ENCODE data around the gene NRIP3. TPM values are rescaled to one million over a fixed set of nuclear protein-coding genes. Genes with fewer than 3 reads are reported as not detected.

NRIP3 gene
- total RNA-seq, result 10 to 100 TPM; 29.4 to 55.1 TPM
- 108 TPM for polyA plus RNA-seq (ENCODE audit: insufficient read depth, low read depth, low replicate concordance)
- long read RNA-seq, donor 1, partial matches to known transcripts, result 7 of 10 reads
- long read RNA-seq, donor 1, other reads (novel, unspliced or antisense), result 0 of 10 reads
- long read RNA-seq, donor 2, result 0 reads

DNA sequence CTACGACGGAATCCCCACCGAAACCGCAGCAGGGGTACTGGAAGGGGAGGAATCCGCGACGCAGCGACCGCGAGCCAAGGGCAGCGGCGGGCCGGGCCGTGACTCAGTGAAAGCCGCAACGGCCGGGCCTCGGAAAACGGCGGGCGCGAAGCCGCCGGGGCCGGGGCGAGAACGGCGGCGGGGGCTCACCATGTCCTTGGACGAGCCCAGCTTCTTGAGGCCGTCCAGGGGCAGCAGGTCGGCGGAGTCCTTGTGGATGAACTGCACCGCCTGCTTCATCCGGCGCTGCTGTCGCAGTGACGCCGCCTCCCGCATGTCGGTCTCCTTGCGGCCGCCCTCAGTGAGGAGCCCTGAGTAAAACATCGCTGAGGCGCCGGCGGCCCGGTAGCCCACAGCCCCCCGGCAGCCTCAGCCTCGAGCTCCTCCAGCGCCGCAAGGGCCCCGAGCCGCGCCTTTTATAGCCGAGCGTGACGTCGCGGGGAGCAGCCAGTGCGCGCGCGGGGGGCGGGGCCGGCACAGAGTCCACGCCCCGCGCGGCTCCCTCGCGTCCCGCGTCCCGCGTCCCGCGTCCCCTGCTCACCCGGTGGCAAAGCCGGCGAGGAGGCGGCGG, at the start of gene NRIP3:
NRIP3 (minus strand) TSS at position 429 of the 610 bp plus-strand sequence; CDS start at position 363, 66 bp downstream.
- no peak within 1 kb of the TSS for H3K27ac ChIP-seq
- H3K9me3 ChIP-seq, result no peaks in the 10 kb centered on the region
- peak within 1 kb of the TSS; percentile 53 to 57 for H3K4me3 ChIP-seq
- H3K27me3 ChIP-seq, result no peaks in the 10 kb centered on the region
- peaks cover 7% of the 10 kb centered on the region for H3K4me1 ChIP-seq
- WGBS, 2 donors, result 0 to 1% methylated on average over 9 to 42 of the region's 83 CpGs
- intact Hi-C loops (cut with DNase I; ENCODE audit: low total_unique reads), result no loop called here
- DNase-seq, result peak; percentile 86
- TF ChIP-seq CTCF (IDR thresholded peaks at IDR 0.05) (no peak), POLR2A (IDR thresholded peaks at IDR 0.05) (peak; percentile 31)
- H3K36me3 ChIP-seq (ENCODE audit: low read depth, missing control alignments), result no peaks in the 10 kb centered on the region

GRCh38 chr11:9052316-9052715, 48.5 kb upstream of the NRIP3 start:
- intact Hi-C loops (cut with DNase I; ENCODE audit: low total_unique reads), result no loop called here
- 93 to 94% methylated on average over 3 of the region's 3 CpGs for WGBS, 2 donors
- H3K4me3 ChIP-seq, result no peak overlapping the region

GRCh38 chr11:9049959-9050358, 46.2 kb upstream of the NRIP3 start:
- 96 to 98% methylated on average over 2 of the region's 2 CpGs for WGBS, 2 donors
- no peaks in the 10 kb centered on the region for H3K9me3 ChIP-seq
- intact Hi-C loops (cut with DNase I; ENCODE audit: low total_unique reads), result no loop called here
- H3K27me3 ChIP-seq, result no peaks in the 10 kb centered on the region
- DNase-seq, result no peak
- TF ChIP-seq POLR2A (IDR thresholded peaks at IDR 0.05) (no peak), CTCF (IDR thresholded peaks at IDR 0.05) (no peak)
- H3K4me1 ChIP-seq, result peaks cover 4% of the 10 kb centered on the region
- no peak overlapping the region for H3K4me3 ChIP-seq
- no peaks in the 10 kb centered on the region for H3K36me3 ChIP-seq (ENCODE audit: low read depth, missing control alignments)
- no peak overlapping the region for H3K27ac ChIP-seq

More at GRCh38 chr11:9052316-9052715, 48.5 kb upstream of the NRIP3 start:
- H3K4me1 ChIP-seq, result peaks cover 3% of the 10 kb centered on the region
- no peak for TF ChIP-seq CTCF (IDR thresholded peaks at IDR 0.05)
- TF ChIP-seq POLR2A (IDR thresholded peaks at IDR 0.05), result no peak
- H3K27ac ChIP-seq, result no peak overlapping the region
- no peaks in the 10 kb centered on the region for H3K9me3 ChIP-seq
- no peaks in the 10 kb centered on the region for H3K27me3 ChIP-seq
- H3K36me3 ChIP-seq (ENCODE audit: low read depth, missing control alignments), result no peaks in the 10 kb centered on the region
- DNase-seq, result no peak

DNA sequence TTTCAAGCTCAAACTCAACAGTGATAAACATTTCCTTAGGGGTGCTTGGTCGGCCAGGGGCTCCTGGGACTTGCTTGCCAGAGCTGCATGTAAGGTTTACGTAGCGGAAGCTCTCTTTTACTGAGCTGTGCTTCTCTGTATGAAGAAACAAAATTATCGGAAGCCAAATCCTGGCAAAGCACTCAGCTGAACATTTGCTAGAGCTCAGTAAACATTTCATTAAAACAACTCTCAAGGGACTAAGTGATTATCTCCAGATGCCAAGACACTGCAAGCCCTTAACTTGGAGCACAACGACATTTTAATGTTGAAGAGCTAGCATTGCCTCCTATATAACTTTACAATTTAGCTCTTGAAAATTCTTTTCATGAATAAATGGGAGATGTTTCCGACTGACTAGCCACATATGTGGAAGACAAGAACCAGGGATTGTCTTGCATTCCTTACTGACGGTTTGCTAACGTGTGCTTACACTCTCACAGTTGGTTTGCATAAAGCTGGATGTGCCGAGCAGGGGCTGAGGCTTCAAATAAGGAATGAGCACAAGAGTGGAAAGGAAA, 44.2 kb upstream of the NRIP3 start:
- no peak for TF ChIP-seq POLR2A (IDR thresholded peaks at IDR 0.05)
- no peak for TF ChIP-seq CTCF (IDR thresholded peaks at IDR 0.05)
- no peak for DNase-seq
- Histone ChIP-seq H3K9me3 (no peaks in the 10 kb centered on the region), H3K4me1 (peaks cover 4% of the 10 kb centered on the region), H3K27me3 (no peaks in the 10 kb centered on the region), H3K36me3 (ENCODE audit: low read depth, missing control alignments) (no peaks in the 10 kb centered on the region), H3K4me3 (no peak overlapping the region), H3K27ac (no peak overlapping the region)
- WGBS, 2 donors, result 46 to 59% methylated on average over 9 of the region's 9 CpGs
- intact Hi-C loops (cut with DNase I; ENCODE audit: low total_unique reads), result no loop called here
